Tibial artery (tissue), 4 donors: ENCODE data around the gene ASAP2.

Source experiments
- DNase-seq, 2 donors: peaks; one replicate each; pipeline ENCODE4 v3.0.0-alpha.2; 2019
- H3K27ac ChIP-seq, 2 donors: fragments of 200-600 bp; sonication (generic) in 1 of 2; 1 replicate in 1 of 2; 2 replicates in 1 of 2; pipeline ENCODE4 v1.5.1; 2018 to 2019; ENCODE audit warnings: mild to moderate bottlenecking in 1 of 2
- H3K27me3 ChIP-seq, 2 donors: fragments of 200-600 bp; sonication (generic) in 1 of 2; one replicate each; pipeline versions ENCODE4 v1.5.1 to v1.6.0; 2016 to 2019
- H3K36me3 ChIP-seq, 3 donors: fragments of 200-600 bp; sonication (generic) in 2 of 3; one replicate each; pipeline ENCODE4 v1.5.1; 2016 to 2019; ENCODE audit warnings: mild to moderate bottlenecking in 2 of 3
- H3K4me1 ChIP-seq, 4 donors: fragments of 200-600 bp; sonication (generic) in 2 of 4; 1 replicate in 3 of 4; 2 replicates in 1 of 4; pipeline ENCODE4 v1.5.1; 2016 to 2019
- H3K4me3 ChIP-seq, 2 donors: fragments of 200-600 bp; sonication (generic) in 1 of 2; 1 replicate in 1 of 2; 2 replicates in 1 of 2; pipeline ENCODE4 v1.5.1; 2018 to 2019; ENCODE audit warnings: mild to moderate bottlenecking in 2 of 2
- H3K9me3 ChIP-seq, 3 donors: fragments of 200-600 bp; sonication (generic) in 1 of 3; one replicate each; pipeline ENCODE4 v1.5.1; 2016 to 2019
- intact Hi-C: fragments of 100-400 bp; cut with DNase I; formaldehyde crosslinking; loops from one replicate; pipeline ENCODE4 v1.15.0; 2023; ENCODE audit warnings: low total_unique reads
- TF ChIP-seq, protein P1 (sequence below), 2 experiments: fragments of 200-600 bp in 1 of 2; fragments of 450-650 bp in 1 of 2; IDR thresholded peaks; one replicate each; pipeline ENCODE4 v1.5.1; 2017 to 2019; ENCODE audit warnings: antibody characterized with exemption in 2 of 2, mild to moderate bottlenecking in 1 of 2, moderate library complexity in 1 of 2

ASAP2 gene

DNA sequence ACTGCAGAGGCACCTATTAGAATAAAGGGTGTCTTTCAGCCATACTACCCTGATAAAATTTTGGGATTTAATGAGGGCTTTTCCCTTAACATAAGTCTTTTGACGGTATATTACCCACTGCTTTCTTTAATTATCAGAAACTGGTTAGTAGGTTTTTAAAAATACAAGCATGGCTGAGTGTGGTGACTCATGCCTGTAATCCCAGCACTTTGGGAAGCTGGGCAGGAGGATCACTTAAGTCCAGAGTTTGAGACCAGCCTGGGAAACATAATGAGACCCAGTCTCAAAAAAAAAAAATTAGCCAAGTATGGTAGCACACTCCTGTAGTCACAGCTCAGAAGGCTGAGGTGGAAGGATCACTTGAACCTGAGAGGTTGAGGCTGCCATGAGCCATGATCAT, 232.9 kb downstream of the ASAP2 start:
- no peak overlapping the region for H3K27ac ChIP-seq
- H3K36me3 ChIP-seq: peaks cover 48 to 95% (median 73%) of the 10 kb centered on the region in 3 donors
- H3K4me1 ChIP-seq: no peaks in the 10 kb centered on the region
- TF ChIP-seq, protein P1, sequence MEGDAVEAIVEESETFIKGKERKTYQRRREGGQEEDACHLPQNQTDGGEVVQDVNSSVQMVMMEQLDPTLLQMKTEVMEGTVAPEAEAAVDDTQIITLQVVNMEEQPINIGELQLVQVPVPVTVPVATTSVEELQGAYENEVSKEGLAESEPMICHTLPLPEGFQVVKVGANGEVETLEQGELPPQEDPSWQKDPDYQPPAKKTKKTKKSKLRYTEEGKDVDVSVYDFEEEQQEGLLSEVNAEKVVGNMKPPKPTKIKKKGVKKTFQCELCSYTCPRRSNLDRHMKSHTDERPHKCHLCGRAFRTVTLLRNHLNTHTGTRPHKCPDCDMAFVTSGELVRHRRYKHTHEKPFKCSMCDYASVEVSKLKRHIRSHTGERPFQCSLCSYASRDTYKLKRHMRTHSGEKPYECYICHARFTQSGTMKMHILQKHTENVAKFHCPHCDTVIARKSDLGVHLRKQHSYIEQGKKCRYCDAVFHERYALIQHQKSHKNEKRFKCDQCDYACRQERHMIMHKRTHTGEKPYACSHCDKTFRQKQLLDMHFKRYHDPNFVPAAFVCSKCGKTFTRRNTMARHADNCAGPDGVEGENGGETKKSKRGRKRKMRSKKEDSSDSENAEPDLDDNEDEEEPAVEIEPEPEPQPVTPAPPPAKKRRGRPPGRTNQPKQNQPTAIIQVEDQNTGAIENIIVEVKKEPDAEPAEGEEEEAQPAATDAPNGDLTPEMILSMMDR (IDR thresholded peaks at IDR 0.05): no peak
- DNase-seq: no peak
- no peaks in the 10 kb centered on the region for H3K9me3 ChIP-seq
- no peaks in the 10 kb centered on the region for H3K27me3 ChIP-seq
- intact Hi-C loops: no loop called here
- no peak overlapping the region for H3K4me3 ChIP-seq

DNA sequence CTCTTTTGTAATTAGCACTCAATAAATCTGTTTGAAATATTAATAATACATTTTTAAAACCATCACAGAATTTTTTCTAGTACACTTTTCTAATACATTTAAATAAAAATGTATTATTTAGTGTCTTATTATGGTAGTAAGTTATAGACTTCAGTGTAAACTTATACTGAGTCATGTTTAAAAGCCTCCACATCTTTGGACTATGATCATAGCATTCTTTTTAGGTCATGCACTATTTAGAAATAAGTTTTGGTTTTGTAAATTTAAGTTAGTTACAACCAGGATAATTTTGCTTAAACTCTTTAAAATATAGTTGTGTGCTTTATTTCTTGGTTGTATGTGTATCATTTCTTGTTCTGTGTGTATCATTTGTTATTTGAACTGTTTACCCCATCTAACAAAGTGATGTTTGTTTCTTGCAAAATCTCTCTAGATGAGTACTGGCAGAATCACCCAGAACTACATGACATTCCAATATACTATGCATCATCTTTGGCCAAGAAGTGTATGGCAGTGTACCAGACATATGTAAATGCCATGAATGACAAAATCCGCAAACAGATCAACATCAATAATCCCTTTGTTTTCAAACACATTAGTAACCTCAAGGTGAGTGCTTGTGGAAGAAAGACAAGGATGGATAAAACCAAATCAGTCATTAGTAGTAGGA, 233.6 kb downstream of the ASAP2 start:
- Histone ChIP-seq H3K27me3 (no peaks in the 10 kb centered on the region), H3K4me1 (no peaks in the 10 kb centered on the region), H3K36me3 (peaks cover 48 to 96% (median 80%) of the 10 kb centered on the region in 3 donors), H3K4me3 (no peak overlapping the region), H3K27ac (no peak overlapping the region), H3K9me3 (no peaks in the 10 kb centered on the region)
- TF ChIP-seq, protein P1 (IDR thresholded peaks at IDR 0.05): no peak
- DNase-seq: no peak
- intact Hi-C loops: no loop called here

DNA sequence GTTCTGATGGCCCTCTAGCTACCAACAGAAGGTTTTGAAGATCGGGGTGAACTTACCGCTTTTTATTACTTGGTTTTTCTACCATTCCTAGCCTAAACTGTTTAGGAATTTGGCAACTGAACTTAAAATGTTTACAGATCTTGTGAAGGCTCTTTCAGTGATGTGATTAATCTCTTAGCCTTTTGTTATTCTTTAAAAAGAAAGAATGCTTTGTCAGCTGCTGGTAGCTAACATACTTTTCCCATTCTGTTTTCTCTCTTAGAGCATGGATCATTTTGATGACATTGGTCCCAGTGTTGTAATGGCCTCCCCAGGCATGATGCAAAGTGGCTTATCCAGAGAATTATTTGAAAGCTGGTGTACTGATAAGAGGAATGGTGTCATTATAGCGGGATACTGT, 234.9 kb downstream of the ASAP2 start:
- no peak for DNase-seq
- Histone ChIP-seq H3K4me3 (no peak overlapping the region), H3K9me3 (no peaks in the 10 kb centered on the region), H3K27ac (no peak overlapping the region), H3K27me3 (no peaks in the 10 kb centered on the region), H3K4me1 (no peaks in the 10 kb centered on the region), H3K36me3 (peaks cover 48 to 96% (median 76%) of the 10 kb centered on the region in 3 donors)
- intact Hi-C loops: no loop called here
- TF ChIP-seq, protein P1 (IDR thresholded peaks at IDR 0.05): no peak

DNA sequence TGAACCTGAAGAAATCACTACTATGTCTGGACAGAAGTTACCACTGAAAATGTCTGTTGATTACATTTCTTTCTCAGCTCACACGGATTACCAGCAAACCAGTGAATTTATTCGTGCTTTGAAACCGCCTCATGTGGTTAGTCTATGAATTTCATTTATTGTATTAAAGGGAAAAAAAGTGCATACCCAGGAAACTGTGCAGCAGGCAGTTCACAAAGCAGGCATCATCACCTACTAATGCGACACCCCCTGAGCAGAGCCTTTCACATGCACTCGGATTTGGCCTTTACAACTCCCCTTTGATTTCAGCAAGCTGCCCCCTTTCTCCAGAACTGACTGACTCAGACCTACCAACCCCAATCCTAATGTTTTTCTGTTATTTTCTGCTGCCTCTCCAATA, 236.9 kb downstream of the ASAP2 start:
- Histone ChIP-seq H3K9me3 (no peaks in the 10 kb centered on the region), H3K4me3 (no peak overlapping the region), H3K4me1 (no peaks in the 10 kb centered on the region), H3K27ac (no peak overlapping the region), H3K27me3 (no peaks in the 10 kb centered on the region), H3K36me3 (peaks cover 36 to 93% (median 62%) of the 10 kb centered on the region in 3 donors)
- TF ChIP-seq, protein P1 (IDR thresholded peaks at IDR 0.05): no peak
- no peak for DNase-seq
- intact Hi-C loops: no loop called here

DNA sequence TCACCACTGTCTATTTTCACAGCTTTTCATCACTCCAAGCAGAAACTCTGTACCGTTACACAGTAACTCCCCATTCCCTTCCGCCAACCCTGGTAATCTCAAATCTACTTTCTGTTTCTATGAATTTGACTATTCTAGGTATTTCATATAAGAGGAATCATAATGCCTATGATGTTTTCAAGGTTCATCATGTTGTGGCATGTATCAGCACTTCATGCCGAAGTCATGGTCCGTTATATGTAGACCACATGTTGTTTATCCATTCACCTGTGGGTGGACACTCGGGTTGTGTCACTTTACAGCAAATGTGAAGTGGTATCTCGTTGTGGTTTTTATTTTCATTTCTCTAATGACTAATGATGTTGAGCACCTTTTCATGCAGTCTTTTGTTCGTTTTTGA, 238.5 kb downstream of the ASAP2 start:
- TF ChIP-seq, protein P1 (IDR thresholded peaks at IDR 0.05): no peak
- H3K27me3 ChIP-seq: no peaks in the 10 kb centered on the region
- no peak overlapping the region for H3K27ac ChIP-seq
- no peak overlapping the region for H3K4me3 ChIP-seq
- peaks cover 32 to 90% (median 66%) of the 10 kb centered on the region in 3 donors for H3K36me3 ChIP-seq
- no peaks in the 10 kb centered on the region for H3K9me3 ChIP-seq
- intact Hi-C loops: no loop called here
- no peaks in the 10 kb centered on the region for H3K4me1 ChIP-seq
- no peak for DNase-seq
